Activated CD4-positive, alpha-beta memory T cell treated with anti-CD3 and anti-CD28 coated beads, Interleukin-2, amount 10 ng/mL, durations not matched to agents 7 days and 5 days (primary cell): ENCODE data around the gene SNAPC4. TPM values are rescaled to one million over a fixed set of nuclear protein-coding genes. Genes with fewer than 3 reads are reported as not detected.
A peak's percentile ranks its signal among the peaks of the same experiment; 100 is the strongest.

ENCODE experiments used
- CTCF ChIA-PET: fragments of 350-600 bp; sonication (Branson Sonifier 250); formaldehyde crosslinking; loops from one replicate; lab custom pipeline; 2021; ENCODE audit warnings: antibody characterized with exemption, inconsistent platforms; lab: Charles Lee
- POLR2A ChIA-PET: fragments of 350-600 bp; sonication (Branson Sonifier 250); formaldehyde crosslinking; loops from one replicate; lab custom pipeline; 2021; ENCODE audit warnings: antibody characterized with exemption; lab: Charles Lee
- DNase-seq: peaks from one replicate; pipeline ENCODE4 v3.0.0-alpha.2; 2020
- H3K27ac Mint-ChIP-seq: one replicate; pipeline ENCODE4 v1.8.0; 2021; ENCODE audit warnings: mild to moderate bottlenecking, mixed read lengths
- H3K27me3 Mint-ChIP-seq: one replicate; pipeline ENCODE4 v1.8.0; 2021; ENCODE audit warnings: mixed read lengths
- H3K36me3 Mint-ChIP-seq: one replicate; pipeline ENCODE4 v1.8.0; 2021; ENCODE audit warnings: low read depth, mixed read lengths
- H3K4me1 Mint-ChIP-seq: one replicate; pipeline ENCODE4 v1.8.0; 2021; ENCODE audit warnings: mixed read lengths
- H3K4me3 Mint-ChIP-seq: one replicate; pipeline ENCODE4 v1.8.0; 2021; ENCODE audit warnings: mild to moderate bottlenecking, mixed read lengths
- H3K9me3 Mint-ChIP-seq: one replicate; pipeline ENCODE4 v1.8.0; 2021; ENCODE audit warnings: mixed read lengths
- total RNA-seq, 2 experiments: library from RNA; stranded (reverse); gene quantifications; one replicate each; pipeline ENCODE4 v1.2.3, GENCODE V29; 2021

The SNAPC4 gene
- 1 to 10 TPM; 8.8 TPM for total RNA-seq

GRCh38 chr9:136400038-136400834 lies at the start of gene SNAPC4:
SNAPC4 (minus strand) TSS chr9:136400170; CDS start chr9:136398428, 1,742 bp downstream.
- no peaks in the 10 kb centered on the region for H3K27me3 Mint-ChIP-seq
- peaks cover 61% of the 10 kb centered on the region for H3K4me1 Mint-ChIP-seq
- ChIA-PET POLR2A (interaction anchor here (0.8 to 3.6 kb wide), 7 partner anchors 10 to 39 kb away, joined by 3 to 27 read pairs (median 5); partner anchors contain the start of genes DNLZ, ENTR1 and PMPCA), CTCF (interaction anchor here (0.6 to 3.9 kb wide), 9 partner anchors 10 to 685 kb away, joined by 3 to 31 read pairs (median 6); partner anchors contain the start of genes DNLZ, ENTR1 and PMPCA)
- H3K27ac Mint-ChIP-seq = peak within 1 kb of the TSS; percentile 78
- H3K9me3 Mint-ChIP-seq = no peaks in the 10 kb centered on the region
- H3K36me3 Mint-ChIP-seq = peaks cover 47% of the 10 kb centered on the region
- peak within 1 kb of the TSS; percentile 83 for H3K4me3 Mint-ChIP-seq
- DNase-seq = peak; percentile 89

GRCh38 chr9:136448655-136449054 lies 48.7 kb upstream of the SNAPC4 start:
- H3K4me1 Mint-ChIP-seq = no peaks in the 10 kb centered on the region
- no peak for DNase-seq
- H3K27ac Mint-ChIP-seq = no peak overlapping the region
- no peaks in the 10 kb centered on the region for H3K9me3 Mint-ChIP-seq
- POLR2A ChIA-PET = no interaction called here
- no peaks in the 10 kb centered on the region for H3K27me3 Mint-ChIP-seq
- H3K36me3 Mint-ChIP-seq = peaks cover 63% of the 10 kb centered on the region
- CTCF ChIA-PET = no interaction called here
- H3K4me3 Mint-ChIP-seq = no peak overlapping the region

GRCh38 chr9:136447173-136447778 lies 47.3 kb upstream of the SNAPC4 start:
- ChIA-PET POLR2A (no interaction called here), CTCF (no interaction called here)
- no peak for DNase-seq
- H3K36me3 Mint-ChIP-seq = peaks cover 64% of the 10 kb centered on the region
- H3K9me3 Mint-ChIP-seq = no peaks in the 10 kb centered on the region
- no peaks in the 10 kb centered on the region for H3K4me1 Mint-ChIP-seq
- no peak overlapping the region for H3K4me3 Mint-ChIP-seq
- H3K27me3 Mint-ChIP-seq = no peaks in the 10 kb centered on the region
- no peak overlapping the region for H3K27ac Mint-ChIP-seq

GRCh38 chr9:136445799-136446198 lies 45.8 kb upstream of the SNAPC4 start:
- Mint-ChIP-seq H3K4me1 (no peaks in the 10 kb centered on the region), H3K36me3 (peaks cover 60% of the 10 kb centered on the region), H3K27ac (no peak overlapping the region), H3K4me3 (no peak overlapping the region), H3K27me3 (no peaks in the 10 kb centered on the region), H3K9me3 (no peaks in the 10 kb centered on the region)
- POLR2A ChIA-PET = interaction anchor here (1.6 kb wide), 1 partner anchor 12 kb away, joined by 3 read pairs; no protein-coding TSS in a partner anchor
- no peak for DNase-seq
- CTCF ChIA-PET = interaction anchor here (0.7 kb wide), 1 partner anchor 189 kb away, joined by 4 read pairs; no protein-coding TSS in a partner anchor

- CTCF ChIA-PET = no interaction called here
- no peak overlapping the region for H3K27ac Mint-ChIP-seq
These were observed 44.1 kb upstream of the SNAPC4 start for GRCh38 chr9:136444102-136444501.

GRCh38 chr9:136443687-136444086 lies 43.7 kb upstream of the SNAPC4 start:
- H3K27me3 Mint-ChIP-seq = no peaks in the 10 kb centered on the region
- no peak for DNase-seq
- POLR2A ChIA-PET = no interaction called here
- CTCF ChIA-PET = no interaction called here
- H3K4me1 Mint-ChIP-seq = peaks cover 3% of the 10 kb centered on the region
- H3K27ac Mint-ChIP-seq = no peak overlapping the region
- H3K4me3 Mint-ChIP-seq = no peak overlapping the region
- H3K36me3 Mint-ChIP-seq = peaks cover 47% of the 10 kb centered on the region
- no peaks in the 10 kb centered on the region for H3K9me3 Mint-ChIP-seq

More at GRCh38 chr9:136444102-136444501, 44.1 kb upstream of the SNAPC4 start:
- Mint-ChIP-seq H3K36me3 (peaks cover 47% of the 10 kb centered on the region), H3K4me3 (no peak overlapping the region), H3K4me1 (peaks cover 3% of the 10 kb centered on the region), H3K9me3 (no peaks in the 10 kb centered on the region), H3K27me3 (no peaks in the 10 kb centered on the region)
- DNase-seq = no peak
- POLR2A ChIA-PET = no interaction called here

- Mint-ChIP-seq H3K9me3 (no peaks in the 10 kb centered on the region), H3K4me1 (peaks cover 6% of the 10 kb centered on the region), H3K27ac (no peak overlapping the region), H3K36me3 (peaks cover 46% of the 10 kb centered on the region), H3K27me3 (no peaks in the 10 kb centered on the region), H3K4me3 (no peak overlapping the region)
- CTCF ChIA-PET = no interaction called here
- POLR2A ChIA-PET = no interaction called here
- DNase-seq = no peak
These were observed 43.1 kb upstream of the SNAPC4 start for GRCh38 chr9:136443087-136443486.

- CTCF ChIA-PET = no interaction called here
- H3K4me3 Mint-ChIP-seq = no peak overlapping the region
- no peaks in the 10 kb centered on the region for H3K27me3 Mint-ChIP-seq
- H3K27ac Mint-ChIP-seq = no peak overlapping the region
- H3K36me3 Mint-ChIP-seq = peaks cover 40% of the 10 kb centered on the region
- no peak for DNase-seq
- POLR2A ChIA-PET = interaction anchor here (1.3 kb wide), 1 partner anchor 79 kb away, joined by 3 read pairs; the partner anchor contains the start of gene DNLZ
- no peaks in the 10 kb centered on the region for H3K9me3 Mint-ChIP-seq
- H3K4me1 Mint-ChIP-seq = peaks cover 14% of the 10 kb centered on the region
These were observed 42.3 kb upstream of the SNAPC4 start for GRCh38 chr9:136442265-136442664.

- CTCF ChIA-PET = no interaction called here
- Mint-ChIP-seq H3K9me3 (no peaks in the 10 kb centered on the region), H3K4me1 (peaks cover 19% of the 10 kb centered on the region), H3K36me3 (peaks cover 37% of the 10 kb centered on the region), H3K27ac (no peak overlapping the region), H3K4me3 (peak overlapping the region; percentile 35), H3K27me3 (no peaks in the 10 kb centered on the region)
- POLR2A ChIA-PET = interaction anchor here (1.3 kb wide), 2 partner anchors 33 to 78 kb away, joined by 3 read pairs; partner anchors contain the start of gene DNLZ
- no peak for DNase-seq
These were observed 41.8 kb upstream of the SNAPC4 start for GRCh38 chr9:136441681-136442245.

- ChIA-PET CTCF (no interaction called here), POLR2A (interaction anchor here (1.3 kb wide), 3 partner anchors 30 to 78 kb away, joined by 3 to 4 read pairs (median 3); partner anchors contain the start of genes DNLZ, ENTR1 and PMPCA)
- Mint-ChIP-seq H3K9me3 (no peaks in the 10 kb centered on the region), H3K4me1 (peaks cover 24% of the 10 kb centered on the region), H3K27me3 (no peaks in the 10 kb centered on the region), H3K36me3 (peaks cover 35% of the 10 kb centered on the region), H3K4me3 (peak overlapping the region; percentile 35), H3K27ac (no peak overlapping the region)
- DNase-seq = no peak
These were observed 41.3 kb upstream of the SNAPC4 start for GRCh38 chr9:136441191-136441680.

- H3K36me3 Mint-ChIP-seq = peaks cover 39% of the 10 kb centered on the region
- peaks cover 28% of the 10 kb centered on the region for H3K4me1 Mint-ChIP-seq
- CTCF ChIA-PET = interaction anchor here (0.6 to 2.9 kb wide), 4 partner anchors 10 to 77 kb away, joined by 3 to 8 read pairs (median 4); partner anchors contain the start of genes DNLZ, ENTR1 and PMPCA
- peak within 1 kb of the TSS; percentile 87 for H3K4me3 Mint-ChIP-seq
- POLR2A ChIA-PET = interaction anchor here (0.8 to 2.7 kb wide), 6 partner anchors 16 to 288 kb away, joined by 3 to 16 read pairs (median 5); partner anchors contain the start of genes DNLZ, ENTR1, PMPCA and SNAPC4
- no peak within 1 kb of the TSS for H3K27ac Mint-ChIP-seq
- H3K27me3 Mint-ChIP-seq = no peaks in the 10 kb centered on the region
- no peaks in the 10 kb centered on the region for H3K9me3 Mint-ChIP-seq
- DNase-seq = peak; percentile 84
These were observed 39.8 kb upstream of the SNAPC4 start, which contains the start of gene INPP5E for GRCh38 chr9:136439481-136440408. INPP5E (minus strand) TSS chr9:136439845; CDS start chr9:136439419, 426 bp downstream.
